Melanocyte of skin (primary cell): ENCODE results near the gene DOC2A. TPM values are rescaled to one million over a fixed set of nuclear protein-coding genes. Genes with fewer than 3 reads are reported as not detected.

ENCODE experiments used
- total RNA-seq, 2 donors: library from RNA; depleted of rRNA; stranded (reverse); fragments of >200 nt; gene quantifications; 2 replicates each; pipeline ENCODE4 v1.2.3, GENCODE V29; 2012

DOC2A gene
- total RNA-seq = under 1 TPM in 1 of 2 donors, not detected in 1; 0.33 TPM

GRCh38 chr16:30010844-30011713 is at the start of gene DOC2A:
TSS of gene DOC2A (minus strand) at chr16:30011027. CDS start at chr16:30010222, 805 bp downstream.

GRCh38 chr16:30030841-30031413 is 20.1 kb upstream of the DOC2A start, which contains the start of gene TLCD3B:
TSS of gene TLCD3B (minus strand) at chr16:30031271. CDS start at chr16:30030527, 744 bp downstream.

GRCh38 chr16:30022887-30023286 is 12.1 kb upstream of the DOC2A start, which contains the start of gene C16orf92:
TSS of gene C16orf92 (plus strand) at chr16:30023198. CDS start at chr16:30023341, 143 bp downstream.

GRCh38 chr16:29995911-29996765 is 14.7 kb downstream of the DOC2A start, which contains the start of gene INO80E:
TSS of gene INO80E (plus strand) at chr16:29996241. CDS start at chr16:29996311, 70 bp downstream.

GRCh38 chr16:29995324-29995910 is 15.4 kb downstream of the DOC2A start, which contains the start of gene HIRIP3:
TSS of gene HIRIP3 (minus strand) at chr16:29995617. CDS start at chr16:29995605, 12 bp downstream.

GRCh38 chr16:29973384-29974246 is 37.2 kb downstream of the DOC2A start, which contains the start of gene TAOK2:
TSS of gene TAOK2 (plus strand) at chr16:29973868. CDS start at chr16:29977773, 3,905 bp downstream.

GRCh38 chr16:29961479-29962343 is 49.1 kb downstream of the DOC2A start, which contains the start of gene TMEM219:
TSS of gene TMEM219 (plus strand) at chr16:29962079. CDS start at chr16:29963144, 1,065 bp downstream.

Other genes starting within 250 kb of the DOC2A start
- not detected for gene ZG16, start 232.8 kb downstream of the DOC2A start, total RNA-seq
- 100 to 1,000 TPM in 1 of 2 donors, 10 to 100 TPM in 1; 48.5 to 102 TPM for gene KIF22, start 220.3 kb downstream of the DOC2A start, total RNA-seq
- 100 to 1,000 TPM; 182 to 264 TPM for gene MAZ, start 204.5 kb downstream of the DOC2A start, total RNA-seq
- not detected for gene PRRT2, start 198.8 kb downstream of the DOC2A start, total RNA-seq
- 10 to 100 TPM; 15.1 to 23.0 TPM for gene PAGR1, start 194.9 kb downstream of the DOC2A start, total RNA-seq
- gene MVP, start 190.6 kb downstream of the DOC2A start, total RNA-seq = 100 to 1,000 TPM; 183 to 186 TPM
- gene CDIPT, start 147.8 kb downstream of the DOC2A start, total RNA-seq = 10 to 100 TPM; 71.2 to 76.3 TPM
- 1 to 10 TPM; 1.7 to 6.2 TPM for gene SEZ6L2, start 111.5 kb downstream of the DOC2A start, total RNA-seq
- gene ASPHD1, start 110.5 kb downstream of the DOC2A start, total RNA-seq = 1 to 10 TPM; 1.3 to 5.2 TPM
- 10 to 100 TPM; 10.3 to 15.1 TPM for gene KCTD13, start 84.8 kb downstream of the DOC2A start, total RNA-seq
- gene TMEM219, start 48.9 kb downstream of the DOC2A start, total RNA-seq = 10 to 100 TPM; 72.9 to 86.4 TPM
- 10 to 100 TPM; 43.6 to 46.1 TPM for gene TAOK2, start 37.2 kb downstream of the DOC2A start, total RNA-seq
- 1 to 10 TPM; 6.9 to 7.3 TPM for gene HIRIP3, start 15.4 kb downstream of the DOC2A start, total RNA-seq
- 10 to 100 TPM; 24.4 to 33.0 TPM for gene INO80E, start 14.8 kb downstream of the DOC2A start, total RNA-seq
- not detected for gene C16orf92, start 12.2 kb upstream of the DOC2A start, total RNA-seq
- gene TLCD3B, start 20.2 kb upstream of the DOC2A start, total RNA-seq = not detected
- 100 to 1,000 TPM; 768 to 871 TPM for gene ALDOA, start 54.7 kb upstream of the DOC2A start, total RNA-seq
- 100 to 1,000 TPM; 138 to 221 TPM for gene PPP4C, start 65.0 kb upstream of the DOC2A start, total RNA-seq
- gene TBX6, start 80.9 kb upstream of the DOC2A start, total RNA-seq = 1 to 10 TPM in 1 of 2 donors, under 1 TPM in 1; 0.33 to 1.7 TPM
- 1 to 10 TPM; 6.0 to 7.9 TPM for gene YPEL3, start 85.2 kb upstream of the DOC2A start, total RNA-seq
- gene GDPD3, start 102.5 kb upstream of the DOC2A start, total RNA-seq = under 1 TPM; 0.33 to 0.69 TPM
- 10 to 100 TPM; 16.5 to 21.6 TPM for gene MAPK3, start 112.2 kb upstream of the DOC2A start, total RNA-seq
- 1 to 10 TPM in 1 of 2 donors, under 1 TPM in 1; 0.69 to 1.3 TPM for gene CORO1A, start 172.6 kb upstream of the DOC2A start, total RNA-seq
- gene BOLA2B, start 182.6 kb upstream of the DOC2A start, total RNA-seq = 100 to 1,000 TPM; 189 to 253 TPM
- gene SLX1A, start 182.8 kb upstream of the DOC2A start, total RNA-seq = 10 to 100 TPM; 28.6 to 51.3 TPM
- 1 to 10 TPM; 1.4 to 3.3 TPM for gene SULT1A3, start 188.2 kb upstream of the DOC2A start, total RNA-seq
- gene NPIPB13, start 237.5 kb upstream of the DOC2A start, total RNA-seq = 1 to 10 TPM in 1 of 2 donors, under 1 TPM in 1; 1.00 to 5.2 TPM